CD4-positive, alpha-beta T cell (primary cell): ENCODE results near the gene EIF4A3. TPM values are rescaled to one million over a fixed set of nuclear protein-coding genes. Genes with fewer than 3 reads are reported as not detected.

Source experiments
- ATAC-seq: fragments of 200-7000 bp; cut with Tn5 transposase; one replicate; pipeline ENCODE4 v1.10.0; 2022; ENCODE audit warnings: mild to moderate bottlenecking; ENCODE audit not compliant: poor library complexity
- CTCF ChIA-PET: fragments of 350-600 bp; sonication (Branson Sonifier 250); formaldehyde crosslinking; loops from one replicate; lab custom pipeline; 2021; ENCODE audit warnings: antibody characterized with exemption, inconsistent platforms; lab: Charles Lee
- POLR2A ChIA-PET: fragments of 350-600 bp; sonication (Branson Sonifier 250); formaldehyde crosslinking; loops from one replicate; lab custom pipeline; 2021; ENCODE audit warnings: antibody characterized with exemption, inconsistent platforms; lab: Charles Lee
- DNase-seq, 14 experiments: peaks; one replicate each; pipeline ENCODE4 v3.0.0-alpha.2; 2013 to 2020; ENCODE audit warnings: mixed read lengths in 2 of 14
- H3K27ac ChIP-seq, 2 donors: one replicate each; pipeline versions ENCODE4 v1.5.1 to v1.7.0; 2013; ENCODE audit warnings: low read length in 2 of 2, low read depth in 1 of 2, mild to moderate bottlenecking in 1 of 2
- H3K27me3 ChIP-seq, 2 experiments: 1 replicate in 1 of 2; 2 replicates in 1 of 2; pipeline versions ENCODE4 v1.6.1 to v1.7.0; 2013; ENCODE audit warnings: low read length in 2 of 2, control low read depth in 1 of 2, mild to moderate bottlenecking in 1 of 2, moderate library complexity in 1 of 2; ENCODE audit not compliant: insufficient read depth in 2 of 2, control insufficient read depth in 1 of 2
- H3K36me3 ChIP-seq: one replicate; pipeline ENCODE4 v1.6.1; 2013; ENCODE audit warnings: low read length, control low read depth; ENCODE audit not compliant: insufficient read depth
- H3K4me1 ChIP-seq: one replicate; pipeline ENCODE4 v1.6.1; 2013; ENCODE audit warnings: low read length, control low read depth; ENCODE audit not compliant: insufficient read depth
- H3K4me3 ChIP-seq: one replicate; pipeline ENCODE4 v1.5.1; 2013; ENCODE audit warnings: mild to moderate bottlenecking, low read length, moderate library complexity
- H3K9me3 ChIP-seq, 2 experiments: 1 replicate in 1 of 2; 2 replicates in 1 of 2; pipeline versions ENCODE4 v1.6.1 to v1.7.0; 2013; ENCODE audit warnings: low read length in 2 of 2, mild to moderate bottlenecking in 2 of 2, control low read depth in 1 of 2, moderate library complexity in 1 of 2; ENCODE audit not compliant: control insufficient read depth in 1 of 2, insufficient read depth in 1 of 2
- H3K27ac Mint-ChIP-seq: one replicate; pipeline ENCODE4 v1.8.0; 2020; ENCODE audit warnings: mixed read lengths
- H3K27me3 Mint-ChIP-seq: one replicate; pipeline ENCODE4 v1.8.0; 2021; ENCODE audit warnings: mixed read lengths
- H3K36me3 Mint-ChIP-seq: one replicate; pipeline ENCODE4 v1.8.0; 2021; ENCODE audit warnings: low read depth, mixed read lengths
- H3K4me1 Mint-ChIP-seq: one replicate; pipeline ENCODE4 v1.8.0; 2021; ENCODE audit warnings: low read depth, mixed read lengths
- H3K4me3 Mint-ChIP-seq: one replicate; pipeline ENCODE4 v1.8.0; 2020; ENCODE audit warnings: mild to moderate bottlenecking, mixed read lengths
- H3K9me3 Mint-ChIP-seq: one replicate; pipeline ENCODE4 v1.8.0; 2020; ENCODE audit warnings: mixed read lengths
- CTCF ChIP-seq: fragments of 200-600 bp; IDR thresholded peaks from one replicate; pipeline ENCODE4 v1.8.0; 2022; ENCODE audit warnings: antibody characterized with exemption, mild to moderate bottlenecking
- intact Hi-C, 2 experiments: fragments of 100-400 bp; cut with DNase I in 1 of 2; cut with micrococcal nuclease in 1 of 2; formaldehyde crosslinking; loops; one replicate each; pipeline versions ENCODE4 v1.15.1 to v1.9.0; 2023 to 2025; cut with DNase I, micrococcal nuclease
- total RNA-seq, 174 experiments: library from RNA in 2 of 174; stranded (reverse) in 2 of 174; gene quantifications; one replicate each; pipeline ENCODE4 v1.2.3 and lab custom pipeline; 2021 to 2026

Gene EIF4A3
- total RNA-seq, 2 experiments from 2014 or later: 79.6 to 79.7 TPM

GRCh38 chr17:80145076-80146075 lies 1.6 kb downstream of the EIF4A3 start:
- peaks cover 39% of the 10 kb centered on the region for H3K36me3 ChIP-seq
- H3K27ac ChIP-seq: no peak overlapping the region
- Mint-ChIP-seq H3K9me3 (no peaks in the 10 kb centered on the region), H3K27me3 (no peaks in the 10 kb centered on the region), H3K4me3 (peak overlapping the region; percentile 85), H3K27ac (peak overlapping the region; percentile 95), H3K4me1 (peaks cover 35% of the 10 kb centered on the region), H3K36me3 (peaks cover 54% of the 10 kb centered on the region)
- DNase-seq (peak in 2 of 14 experiments; percentile 13 to 19), ATAC-seq (no peak)
- H3K4me3 ChIP-seq: peak overlapping the region; percentile 72
- CTCF ChIA-PET: interaction anchor here (0.6 to 4.5 kb wide), 3 partner anchors 21 to 349 kb away, joined by 3 to 23 read pairs (median 3); partner anchors contain the start of gene GAA
- peaks cover 40% of the 10 kb centered on the region for H3K4me1 ChIP-seq
- H3K9me3 ChIP-seq: no peaks in the 10 kb centered on the region
- POLR2A ChIA-PET: interaction anchor here (0.6 to 1.5 kb wide), 4 partner anchors 44 to 307 kb away, joined by 3 to 13 read pairs (median 4); partner anchors contain the start of genes CBX4 and GAA
- no peaks in the 10 kb centered on the region for H3K27me3 ChIP-seq
- no peak for TF ChIP-seq CTCF
- intact Hi-C loops: loop anchor here (2.0 to 10.0 kb wide), 7 partner anchors 43 to 1339 kb away; partner anchors contain the start of genes CCDC40 (in 1 of the 2) and GAA (in 1 of the 2)

GRCh38 chr17:80142929-80143328 lies 4.0 kb downstream of the EIF4A3 start:
- H3K27me3 Mint-ChIP-seq: no peaks in the 10 kb centered on the region
- Histone ChIP-seq H3K27ac (no peak overlapping the region), H3K4me3 (no peak overlapping the region), H3K27me3 (no peaks in the 10 kb centered on the region), H3K9me3 (no peaks in the 10 kb centered on the region), H3K4me1 (peaks cover 32% of the 10 kb centered on the region), H3K36me3 (peaks cover 64% of the 10 kb centered on the region)
- CTCF ChIA-PET: interaction anchor here (4.5 kb wide), 1 partner anchor 42 kb away, joined by 23 read pairs; the partner anchor contains the start of gene GAA
- H3K27ac Mint-ChIP-seq: no peak overlapping the region
- POLR2A ChIA-PET: interaction anchor here (0.6 to 0.8 kb wide), 2 partner anchors 21 to 42 kb away, joined by 3 read pairs; partner anchors contain the start of gene GAA
- H3K4me3 Mint-ChIP-seq: no peak overlapping the region
- H3K4me1 Mint-ChIP-seq: peaks cover 30% of the 10 kb centered on the region
- H3K9me3 Mint-ChIP-seq: no peaks in the 10 kb centered on the region
- H3K36me3 Mint-ChIP-seq: peaks cover 78% of the 10 kb centered on the region
- no peak for TF ChIP-seq CTCF
- intact Hi-C loops: loop anchor here (10.0 kb wide), 2 partner anchors 312 to 1342 kb away; no protein-coding TSS in a partner anchor
- no peak for ATAC-seq
- DNase-seq: no peak

GRCh38 chr17:80141463-80142165 lies 5.3 kb downstream of the EIF4A3 start:
- H3K36me3 ChIP-seq: peaks cover 77% of the 10 kb centered on the region
- no peaks in the 10 kb centered on the region for H3K9me3 Mint-ChIP-seq
- ChIA-PET POLR2A (no interaction called here), CTCF (interaction anchor here (1.3 kb wide), 1 partner anchor 40 kb away, joined by 5 read pairs; the partner anchor contains the start of gene GAA)
- intact Hi-C loops: loop anchor here (10.0 kb wide), 2 partner anchors 313 to 1343 kb away; no protein-coding TSS in a partner anchor
- H3K9me3 ChIP-seq: no peaks in the 10 kb centered on the region
- no peak overlapping the region for H3K4me3 Mint-ChIP-seq
- peaks cover 85% of the 10 kb centered on the region for H3K36me3 Mint-ChIP-seq
- no peak overlapping the region for H3K4me3 ChIP-seq
- DNase-seq (no peak), ATAC-seq (no peak)
- peaks cover 21% of the 10 kb centered on the region for H3K4me1 Mint-ChIP-seq
- H3K4me1 ChIP-seq: peaks cover 27% of the 10 kb centered on the region
- no peaks in the 10 kb centered on the region for H3K27me3 Mint-ChIP-seq
- no peak overlapping the region for H3K27ac Mint-ChIP-seq
- TF ChIP-seq CTCF: no peak
- H3K27ac ChIP-seq: no peak overlapping the region
- no peaks in the 10 kb centered on the region for H3K27me3 ChIP-seq
